SK-N-SH (cell line): ENCODE measurements around the gene ARHGAP6. TPM values are rescaled to one million over a fixed set of nuclear protein-coding genes. Genes with fewer than 3 reads are reported as not detected.

Experiments
- CTCF ChIA-PET: fragments of 300-600, 350-600 bp; formaldehyde crosslinking; extraction: SDS; loops from one replicate; lab custom pipeline; 2021; lab: Yijun Ruan, JAX
- POLR2A ChIA-PET: fragments of 350-600 bp; sonication (Branson Sonifier 250); formaldehyde crosslinking; extraction: SDS; loops from one replicate; lab custom pipeline; 2020; ENCODE audit warnings: antibody characterized with exemption, inconsistent platforms; lab: Yijun Ruan, JAX
- DNase-seq: peaks from one replicate; pipeline ENCODE4 v3.0.0; 2012
- H2AFZ ChIP-seq: fragments of 200-600 bp; sonication (generic); 2 replicates; pipeline ENCODE4 v1.8.1; 2016; ENCODE audit warnings: antibody characterized with exemption, mild to moderate bottlenecking, low read depth
- H3F3A ChIP-seq: fragments of 200-600 bp; sonication (generic); replicated peaks from 2 replicates; pipeline ENCODE3; 2016; ENCODE audit warnings: antibody characterized with exemption, mild to moderate bottlenecking; ENCODE audit not compliant: insufficient read depth
- H3K27ac ChIP-seq, 2 experiments: fragments of 200-500 bp in 1 of 2; fragments of 200-600 bp in 1 of 2; sonication (Bioruptor generic) in 1 of 2; sonication (generic), shearing (Covaris generic) in 1 of 2; 2 replicates each; pipeline versions ENCODE4 v1.5.1 to v1.6.1; 2014 to 2016; ENCODE audit warnings: low read depth in 2 of 2, inconsistent platforms in 1 of 2, low read length in 1 of 2, mild to moderate bottlenecking in 1 of 2, mixed read lengths in 1 of 2
- H3K27me3 ChIP-seq: fragments of 200-600 bp; sonication (generic), shearing (Covaris generic); 2 replicates; pipeline ENCODE4 v1.6.1; 2016; ENCODE audit warnings: mixed run types; ENCODE audit not compliant: insufficient read depth
- H3K36me3 ChIP-seq, 2 experiments: fragments of 200-500 bp in 1 of 2; fragments of 200-600 bp in 1 of 2; sonication (Bioruptor generic) in 1 of 2; sonication (generic) in 1 of 2; replicated peaks in 1 of 2; 2 replicates each; pipeline versions ENCODE3 to v1.5.1; 2014 to 2016; ENCODE audit warnings: low read length in 1 of 2, mild to moderate bottlenecking in 1 of 2; ENCODE audit not compliant: insufficient read depth in 2 of 2, control insufficient read depth in 1 of 2
- H3K4me1 ChIP-seq, 2 experiments: fragments of 200-500 bp in 1 of 2; fragments of 200-600 bp in 1 of 2; sonication (Bioruptor generic) in 1 of 2; sonication (generic), shearing (Covaris generic) in 1 of 2; 2 replicates each; pipeline versions ENCODE4 v1.5.1 to v1.6.1; 2014 to 2016; ENCODE audit warnings: low read depth in 1 of 2, low read length in 1 of 2, mixed run types in 1 of 2; ENCODE audit not compliant: insufficient read depth in 2 of 2, control insufficient read depth in 1 of 2
- H3K4me2 ChIP-seq: fragments of 200-600 bp; sonication (generic), shearing (Covaris generic); 2 replicates; pipeline ENCODE4 v1.6.1; 2017; ENCODE audit warnings: mixed run types
- H3K4me3 ChIP-seq, 2 experiments: fragments of 200-500 bp in 1 of 2; fragments of 200-600 bp in 1 of 2; sonication (Bioruptor generic) in 1 of 2; sonication (generic), shearing (Covaris generic) in 1 of 2; 2 replicates each; pipeline versions ENCODE4 v1.5.1 to v1.8.1; 2014 to 2016; ENCODE audit warnings: low read depth in 2 of 2, inconsistent platforms in 1 of 2, low read length in 1 of 2, mild to moderate bottlenecking in 1 of 2, mixed read lengths in 1 of 2, moderate library complexity in 1 of 2
- H3K79me2 ChIP-seq: fragments of 200-600 bp; sonication (generic); 2 replicates; pipeline ENCODE4 v1.8.1; 2017; ENCODE audit warnings: mild to moderate bottlenecking; ENCODE audit not compliant: insufficient read depth
- H3K9ac ChIP-seq: fragments of 200-600 bp; sonication (generic); 2 replicates; pipeline ENCODE4 v1.6.1; 2017; ENCODE audit warnings: mixed run types
- H3K9me2 ChIP-seq: fragments of 200-600 bp; sonication (generic); 2 replicates; pipeline ENCODE4 v1.6.1; 2017; ENCODE audit warnings: mixed run types
- H3K9me3 ChIP-seq: fragments of 200-600 bp; sonication (generic); 2 replicates; pipeline ENCODE4 v1.6.1; 2017; ENCODE audit warnings: mixed run types, mild to moderate bottlenecking, moderate library complexity
- H4K20me1 ChIP-seq: fragments of 200-600 bp; sonication (generic); 2 replicates; pipeline ENCODE4 v1.6.1; 2017; ENCODE audit warnings: mild to moderate bottlenecking, mixed run types; ENCODE audit not compliant: insufficient read depth
- CHD2 ChIP-seq: fragments of 150-350 bp; IDR thresholded peaks from 2 replicates; pipeline ENCODE4 v1.6.1; 2018; ENCODE audit warnings: low read length; ENCODE audit not compliant: partially characterized antibody
- ELF1 ChIP-seq: IDR thresholded peaks from 2 replicates; pipeline ENCODE4 v1.4.0; 2012
- EP300 ChIP-seq, 2 experiments: IDR thresholded peaks; 2 replicates each; pipeline versions ENCODE4 v1.4.0 to v1.6.1; 2012; ENCODE audit warnings: borderline replicate concordance in 1 of 2, low read depth in 1 of 2, low read length in 1 of 2
- EZH2phosphoT487 ChIP-seq: fragments of 200-600 bp; sonication (generic); IDR thresholded peaks from 2 replicates; pipeline ENCODE4 v1.6.1; 2017; ENCODE audit warnings: low read depth, mixed run types, mild to moderate bottlenecking, antibody characterized with exemption, moderate library complexity, borderline replicate concordance
- FOSL2 ChIP-seq: IDR thresholded peaks from 2 replicates; pipeline ENCODE4 v1.4.0; 2012; ENCODE audit warnings: low read depth, mild to moderate bottlenecking, moderate library complexity, borderline replicate concordance
- FOXJ3 ChIP-seq: sonication (generic); formaldehyde crosslinking; IDR thresholded peaks from 2 replicates; pipeline ENCODE4 v1.5.1; 2020; ENCODE audit warnings: mild to moderate bottlenecking, missing genetic modification reagents
- FOXM1 ChIP-seq: IDR thresholded peaks from 2 replicates; pipeline ENCODE4 v1.4.0; 2012; ENCODE audit warnings: low read depth, mild to moderate bottlenecking
- GABPA ChIP-seq: IDR thresholded peaks from 2 replicates; pipeline ENCODE4 v1.4.0; 2012; ENCODE audit warnings: low read depth, mild to moderate bottlenecking
- IRF3 ChIP-seq: fragments of 150-350 bp; IDR thresholded peaks from 2 replicates; pipeline ENCODE4 v1.6.1; 2016; ENCODE audit warnings: mild to moderate bottlenecking, low read depth, low read length
- JUND ChIP-seq: IDR thresholded peaks from 2 replicates; pipeline ENCODE4 v1.4.0; 2012
- MAX ChIP-seq: IDR thresholded peaks from 2 replicates; pipeline ENCODE4 v1.4.0; 2012; ENCODE audit warnings: low read depth
- MEF2A ChIP-seq: IDR thresholded peaks from 2 replicates; pipeline ENCODE4 v1.4.0; 2012; ENCODE audit warnings: low read depth, borderline replicate concordance
- MXI1 ChIP-seq: IDR thresholded peaks from 2 replicates; pipeline ENCODE4 v1.6.1; 2012; ENCODE audit warnings: mild to moderate bottlenecking, low read depth, low read length, improper control_type of control experiment
- NFIC ChIP-seq: IDR thresholded peaks from 2 replicates; pipeline ENCODE4 v1.4.0; 2012; ENCODE audit warnings: borderline replicate concordance
- NRF1 ChIP-seq: IDR thresholded peaks from 2 replicates; pipeline ENCODE4 v1.6.1; 2012; ENCODE audit warnings: low read depth, mild to moderate bottlenecking, low read length
- PBX3 ChIP-seq: IDR thresholded peaks from 2 replicates; pipeline ENCODE4; 2012
- RAD21 ChIP-seq: IDR thresholded peaks from 2 replicates; pipeline ENCODE4 v1.6.1; 2012; ENCODE audit warnings: mild to moderate bottlenecking, low read length
- RCOR1 ChIP-seq: fragments of 150-350 bp; IDR thresholded peaks from 2 replicates; pipeline ENCODE4 v1.6.1; 2017; ENCODE audit warnings: antibody characterized with exemption, low read length
- RFX5 ChIP-seq: IDR thresholded peaks from 2 replicates; pipeline ENCODE4 v1.6.1; 2012; ENCODE audit warnings: mild to moderate bottlenecking, improper control_type of control experiment, low read length
- RXRA ChIP-seq: IDR thresholded peaks from 2 replicates; pipeline ENCODE4 v1.4.0; 2012; ENCODE audit warnings: low read depth, mild to moderate bottlenecking, borderline replicate concordance
- SMC3 ChIP-seq: IDR thresholded peaks from 2 replicates; pipeline ENCODE4 v1.6.1; 2012; ENCODE audit warnings: low read depth, low read length, improper control_type of control experiment
- TAF1 ChIP-seq: IDR thresholded peaks from 2 replicates; pipeline ENCODE4 v1.6.1; 2012; ENCODE audit warnings: low read depth, mild to moderate bottlenecking, low read length, moderate library complexity, borderline replicate concordance
- TCF12 ChIP-seq: IDR thresholded peaks from 2 replicates; pipeline ENCODE4 v1.4.0; 2012
- TEAD4 ChIP-seq: IDR thresholded peaks from 2 replicates; pipeline ENCODE4 v1.4.0; 2012; ENCODE audit warnings: mild to moderate bottlenecking, borderline replicate concordance; ENCODE audit not compliant: insufficient read depth
- YY1 ChIP-seq: IDR thresholded peaks from 2 replicates; pipeline ENCODE4 v1.4.0; 2012; ENCODE audit warnings: low read depth, mild to moderate bottlenecking
- ZBTB33 ChIP-seq: IDR thresholded peaks from 2 replicates; pipeline ENCODE4 v1.4.0; 2012; ENCODE audit warnings: low read depth, borderline replicate concordance
- WGBS: methylation state at CpG from one replicate; pipeline ENCODE4 v1.1.6; 2017; ENCODE audit warnings: low lambda C conversion rate; 5-methylcytosine and 5-hydroxymethylcytosine counted together
- polyA plus RNA-seq, 3 experiments: library from polyadenylated mRNA; depleted of rRNA; stranded (reverse); fragments of >200 nt; gene quantifications; 2 replicates each; pipeline ENCODE4 v1.2.3, GENCODE V29; 2012

The ARHGAP6 gene
- polyA plus RNA-seq, 1 of the 3 experiments (the other 2 are of a cell fraction) = 0.16 TPM

- Histone ChIP-seq H3K9me2 (no peaks in the 10 kb centered on the region), H3K36me3 (no peaks in the 10 kb centered on the region), H2AFZ (no peak overlapping the region), H3K79me2 (no peaks in the 10 kb centered on the region), H3K27ac (peak overlapping the region in 1 of 2 experiments; percentile 84; a peak in 2 of 4 replicates), H3K4me1 (no peaks in the 10 kb centered on the region), H3K9me3 (no peaks in the 10 kb centered on the region), H3F3A (no peaks in the 10 kb centered on the region), H4K20me1 (no peaks in the 10 kb centered on the region), H3K27me3 (peaks cover 4% of the 10 kb centered on the region; the same call in 1 of the 2 replicates), H3K9ac (peak overlapping the region; percentile 58), H3K4me3 (peak overlapping the region in 1 of 2 experiments; percentile 9; a peak in 1 of 4 replicates), H3K4me2 (peak overlapping the region; percentile 61)
- CTCF ChIA-PET = no interaction called here
- DNase-seq = no peak
- no peak for TF ChIP-seq MXI1
- no peak for TF ChIP-seq IRF3
- TF ChIP-seq EZH2phosphoT487 = no peak
- no peak for TF ChIP-seq GABPA
- no peak for TF ChIP-seq RCOR1
- no peak for TF ChIP-seq TAF1
- TF ChIP-seq CHD2 = no peak
- 0 out of 2 replicates have a peak, but pooled peaks have one; percentile 17 for TF ChIP-seq MAX
- no peak for TF ChIP-seq RFX5
- TF ChIP-seq TCF12 = peak; percentile 1; the same call in 1 of the 2 replicates
- no peak for TF ChIP-seq YY1
- TF ChIP-seq ELF1 = no peak
- TF ChIP-seq SMC3 = no peak
- TF ChIP-seq ZBTB33 = no peak
- TF ChIP-seq EP300 (IDR thresholded peaks at IDR 0.05; ENCODE audit: borderline replicate concordance in 1 of 2, low read depth in 1 of 2, low read length in 1 of 2) = peak in 1 of 2 experiments; percentile 30; a peak in 1 of 4 replicates
- peak; percentile 56; the same call in 1 of the 2 replicates for TF ChIP-seq NFIC
- 0 out of 2 replicates have a peak, but pooled peaks have one; percentile 24 for TF ChIP-seq TEAD4
- no peak for TF ChIP-seq RAD21
- TF ChIP-seq FOSL2 = peak; percentile 10; the same call in 1 of the 2 replicates
- TF ChIP-seq FOXM1 = no peak
- TF ChIP-seq JUND = peak; percentile 21; the same call in 1 of the 2 replicates
- peak; percentile 46 for TF ChIP-seq PBX3
- TF ChIP-seq NRF1 = no peak
- TF ChIP-seq RXRA = no peak; the same call in 1 of the 2 replicates
- TF ChIP-seq MEF2A = no peak
- TF ChIP-seq FOXJ3 (CRISPR knock-in tag) = no peak
- 7% methylated on average over 10 of the region's 10 CpGs for WGBS
- POLR2A ChIA-PET = no interaction called here
Observed at GRCh38 chrX:11341274-11342201, 324.2 kb downstream of the ARHGAP6 start.
